H7 (cell line): ENCODE results near the gene OGFOD1. TPM values are rescaled to one million over a fixed set of nuclear protein-coding genes. Genes with fewer than 3 reads are reported as not detected.

Experiments
- DNase-seq: peaks from one replicate; pipeline ENCODE4 v3.0.0; 2012
- H3K27me3 ChIP-seq: 2 replicates; pipeline ENCODE4 v1.6.0; 2011; ENCODE audit warnings: mild to moderate bottlenecking, low read length; ENCODE audit not compliant: control insufficient read depth, insufficient read depth
- H3K36me3 ChIP-seq: replicated peaks from 2 replicates; pipeline ENCODE4 v1.5.1; 2011; ENCODE audit warnings: low read length; ENCODE audit not compliant: control insufficient read depth, insufficient read depth
- H3K4me3 ChIP-seq: 2 replicates; pipeline ENCODE4 v1.5.1; 2011; ENCODE audit warnings: low read depth, mild to moderate bottlenecking, control low read depth, low read length, moderate library complexity; ENCODE audit not compliant: insufficient read depth
- total RNA-seq: library from RNA; depleted of rRNA; stranded (reverse); fragments of >200 nt; shearing (Covaris generic); gene quantifications from 2 replicates; pipeline ENCODE4 v1.2.3, GENCODE V29; 2014; rRNA removed

Gene OGFOD1
- total RNA-seq, 1 experiment from 2014 or later = 74.1 TPM

- H3K36me3 ChIP-seq = no peaks in the 10 kb centered on the region; the same call in 1 of the 2 replicates
- DNase-seq = no peak
- no peaks in the 10 kb centered on the region for H3K27me3 ChIP-seq
- no peak overlapping the region for H3K4me3 ChIP-seq
Measured at GRCh38 chr16:56514845-56515244, 63.5 kb downstream of the OGFOD1 start.

- DNase-seq = no peak
Measured at GRCh38 chr16:56515665-56516064, 64.3 kb downstream of the OGFOD1 start.

GRCh38 chr16:56517206-56517605 lies 65.9 kb downstream of the OGFOD1 start:
- H3K36me3 ChIP-seq = no peaks in the 10 kb centered on the region
- H3K4me3 ChIP-seq = no peak overlapping the region
- DNase-seq = no peak
- H3K27me3 ChIP-seq = 0 out of 2 replicates have a peak, but pooled peaks cover 1% of the 10 kb centered on the region

More at GRCh38 chr16:56515665-56516064, 64.3 kb downstream of the OGFOD1 start:
- Histone ChIP-seq H3K4me3 (no peak overlapping the region), H3K36me3 (no peaks in the 10 kb centered on the region; the same call in 1 of the 2 replicates), H3K27me3 (no peaks in the 10 kb centered on the region)

GRCh38 chr16:56518425-56518824 lies 67.1 kb downstream of the OGFOD1 start:
- 0 out of 2 replicates have a peak, but pooled peaks cover 1% of the 10 kb centered on the region for H3K27me3 ChIP-seq
- no peak for DNase-seq
- H3K36me3 ChIP-seq = no peaks in the 10 kb centered on the region
- no peak overlapping the region for H3K4me3 ChIP-seq

GRCh38 chr16:56519459-56520250 lies 68.3 kb downstream of the OGFOD1 start, which contains the start of gene BBS2:
BBS2 (minus strand) TSS chr16:56520024; CDS start chr16:56519862, 162 bp downstream.
- Histone ChIP-seq H3K27me3 (0 out of 2 replicates have a peak, but pooled peaks cover 1% of the 10 kb centered on the region), H3K36me3 (no peaks in the 10 kb centered on the region), H3K4me3 (peak within 1 kb of the TSS; percentile 98)
- peak; percentile 95 for DNase-seq

GRCh38 chr16:56520251-56520577 lies 68.9 kb downstream of the OGFOD1 start:
- no peak for DNase-seq
- Histone ChIP-seq H3K27me3 (0 out of 2 replicates have a peak, but pooled peaks cover 1% of the 10 kb centered on the region), H3K36me3 (no peaks in the 10 kb centered on the region), H3K4me3 (peak overlapping the region; percentile 98)

GRCh38 chr16:56525236-56525635 lies 73.9 kb downstream of the OGFOD1 start:
- H3K4me3 ChIP-seq = no peak overlapping the region
- H3K27me3 ChIP-seq = 0 out of 2 replicates have a peak, but pooled peaks cover 1% of the 10 kb centered on the region
- no peak for DNase-seq

More at GRCh38 chr16:56525236-56525635, 73.9 kb downstream of the OGFOD1 start:
- no peaks in the 10 kb centered on the region for H3K36me3 ChIP-seq

Other genes with a start within 250 kb of the OGFOD1 start
- gene AMFR, start 26.0 kb upstream of the OGFOD1 start, total RNA-seq = 83.1 and 91.1 TPM in 2 replicates
- 158 and 160 TPM in 2 replicates for gene NUDT21, start 222 bp upstream of the OGFOD1 start, total RNA-seq
- 22.2 and 38.8 TPM in 2 replicates for gene BBS2, start 68.5 kb downstream of the OGFOD1 start, total RNA-seq
- not detected in 2 replicates for gene MT4, start 113.5 kb downstream of the OGFOD1 start, total RNA-seq
- gene MT3, start 138.0 kb downstream of the OGFOD1 start, total RNA-seq = 0.31 TPM in 1 of 2 replicates, not detected in the other
- 31.9 and 36.9 TPM in 2 replicates for gene MT2A, start 157.0 kb downstream of the OGFOD1 start, total RNA-seq
- gene MT1E, start 174.2 kb downstream of the OGFOD1 start, total RNA-seq = 22.3 and 35.8 TPM in 2 replicates
- gene MT1M, start 181.1 kb downstream of the OGFOD1 start, total RNA-seq = 0.80 and 0.81 TPM in 2 replicates
- 1.1 TPM in 1 of 2 replicates, not detected in the other for gene MT1A, start 187.1 kb downstream of the OGFOD1 start, total RNA-seq
- not detected in 2 replicates for gene MT1B, start 200.3 kb downstream of the OGFOD1 start, total RNA-seq
- gene MT1F, start 206.4 kb downstream of the OGFOD1 start, total RNA-seq = 11.8 and 13.4 TPM in 2 replicates
- gene MT1G, start 216.5 kb downstream of the OGFOD1 start, total RNA-seq = 20.3 and 38.1 TPM in 2 replicates
- gene MT1H, start 218.3 kb downstream of the OGFOD1 start, total RNA-seq = 3.0 and 3.8 TPM in 2 replicates
- 138 and 157 TPM in 2 replicates for gene MT1X, start 230.9 kb downstream of the OGFOD1 start, total RNA-seq